ENCODE results near the gene TXNRD3. TPM values are rescaled to one million over a fixed set of nuclear protein-coding genes. Genes with fewer than 3 reads are reported as not detected.

The TXNRD3 gene
- polyA plus RNA-seq, 1 of the 3 experiments (the other 2 are of a cell fraction), result 4.7 TPM

GRCh38 chr3:126684218-126684751 is 29.4 kb upstream of the TXNRD3 start:
- H3K36me3 ChIP-seq (replicated peaks in 1 of 2; ENCODE audit: control insufficient read depth in 1 of 2, insufficient read depth in 2 of 2, low read length in 1 of 2), result no peaks in the 10 kb centered on the region
- H2AFZ ChIP-seq (ENCODE audit: low read depth), result no peak overlapping the region
- H4K20me1 ChIP-seq (ENCODE audit: insufficient read depth), result no peaks in the 10 kb centered on the region
- WGBS (ENCODE audit: low lambda C conversion rate), result 72% methylated on average over 5 of the region's 7 CpGs
- no peaks in the 10 kb centered on the region for H3K27me3 ChIP-seq (ENCODE audit: insufficient read depth)
- ChIA-PET CTCF (interaction anchor here (0.6 to 6.9 kb wide), 8 partner anchors 12 to 860 kb away, joined by 3 to 77 read pairs (median 4); partner anchors contain the start of gene PLXNA1), POLR2A (interaction anchor here (1.2 to 2.2 kb wide), 4 partner anchors 9 to 65 kb away, joined by 3 to 9 read pairs (median 6); partner anchors contain the start of gene CHCHD6)
- no peaks in the 10 kb centered on the region for H3K9me3 ChIP-seq
- H3K4me2 ChIP-seq, result no peak overlapping the region
- no peaks in the 10 kb centered on the region for H3K9me2 ChIP-seq
- H3K27ac ChIP-seq (ENCODE audit: low read depth in 2 of 2, low read length in 1 of 2), result peak overlapping the region in 1 of 2 experiments; percentile 70; a peak in 2 of 4 replicates
- H3K9ac ChIP-seq, result no peak overlapping the region
- peaks cover 14 to 56% of the 10 kb centered on the region in 2 experiments; a peak in 3 of 4 replicates for H3K4me1 ChIP-seq (ENCODE audit: control insufficient read depth in 1 of 2, insufficient read depth in 2 of 2, low read depth in 1 of 2, low read length in 1 of 2)
- TF ChIP-seq TCF12 (IDR thresholded peaks at IDR 0.05) (peak; percentile 53), EZH2phosphoT487 (IDR thresholded peaks at IDR 0.05; ENCODE audit: borderline replicate concordance, low read depth) (no peak), CHD2 (IDR thresholded peaks at IDR 0.05; ENCODE audit: low read length, partially characterized antibody) (peak; percentile 2)
- H3K4me3 ChIP-seq (ENCODE audit: low read depth in 2 of 2, low read length in 1 of 2), result no peak overlapping the region
- DNase-seq, result no peak
- no peaks in the 10 kb centered on the region for H3F3A ChIP-seq (replicated peaks; ENCODE audit: insufficient read depth)
- H3K79me2 ChIP-seq (ENCODE audit: insufficient read depth), result no peaks in the 10 kb centered on the region

- Histone ChIP-seq H3K79me2 (ENCODE audit: insufficient read depth) (no peaks in the 10 kb centered on the region), H3K27me3 (ENCODE audit: insufficient read depth) (no peaks in the 10 kb centered on the region), H3K36me3 (replicated peaks in 1 of 2; ENCODE audit: control insufficient read depth in 1 of 2, insufficient read depth in 2 of 2, low read length in 1 of 2) (no peaks in the 10 kb centered on the region), H3K4me3 (ENCODE audit: low read depth in 2 of 2, low read length in 1 of 2) (no peak overlapping the region), H4K20me1 (ENCODE audit: insufficient read depth) (no peaks in the 10 kb centered on the region), H3F3A (replicated peaks; ENCODE audit: insufficient read depth) (no peaks in the 10 kb centered on the region), H3K27ac (ENCODE audit: low read depth in 2 of 2, low read length in 1 of 2) (peak overlapping the region in 1 of 2 experiments; percentile 70; a peak in 2 of 4 replicates), H2AFZ (ENCODE audit: low read depth) (no peak overlapping the region), H3K4me2 (no peak overlapping the region), H3K9me3 (no peaks in the 10 kb centered on the region), H3K9me2 (no peaks in the 10 kb centered on the region), H3K4me1 (ENCODE audit: control insufficient read depth in 1 of 2, insufficient read depth in 2 of 2, low read depth in 1 of 2, low read length in 1 of 2) (peaks cover 15 to 60% of the 10 kb centered on the region in 2 experiments; a peak in 3 of 4 replicates), H3K9ac (no peak overlapping the region)
- TF ChIP-seq RXRA (IDR thresholded peaks at IDR 0.05; ENCODE audit: borderline replicate concordance, low read depth) (no peak), RAD21 (IDR thresholded peaks at IDR 0.05; ENCODE audit: low read length) (no peak), FOXM1 (IDR thresholded peaks at IDR 0.05; ENCODE audit: low read depth) (no peak), CHD2 (IDR thresholded peaks at IDR 0.05; ENCODE audit: low read length, partially characterized antibody) (no peak), RCOR1 (IDR thresholded peaks at IDR 0.05; ENCODE audit: low read length) (no peak), POLR2AphosphoS5 (IDR thresholded peaks at IDR 0.05; ENCODE audit: low read depth, low read length) (no peak), JUND (IDR thresholded peaks at IDR 0.05) (no peak), EZH2phosphoT487 (IDR thresholded peaks at IDR 0.05; ENCODE audit: borderline replicate concordance, low read depth) (no peak), SMC3 (IDR thresholded peaks at IDR 0.05; ENCODE audit: low read depth, low read length) (no peak), NFIC (IDR thresholded peaks at IDR 0.05; ENCODE audit: borderline replicate concordance) (no peak), RFX5 (IDR thresholded peaks at IDR 0.05; ENCODE audit: low read length) (no peak), GABPA (IDR thresholded peaks at IDR 0.05; ENCODE audit: low read depth) (no peak), EP300 (IDR thresholded peaks at IDR 0.05; ENCODE audit: borderline replicate concordance in 1 of 2, low read depth in 1 of 2, low read length in 1 of 2) (no peak), TCF12 (IDR thresholded peaks at IDR 0.05) (no peak), TAF1 (IDR thresholded peaks at IDR 0.05; ENCODE audit: borderline replicate concordance, low read depth, low read length) (no peak), NRF1 (IDR thresholded peaks at IDR 0.05; ENCODE audit: low read depth, low read length) (no peak)
- TF ChIP-seq, protein P1, sequence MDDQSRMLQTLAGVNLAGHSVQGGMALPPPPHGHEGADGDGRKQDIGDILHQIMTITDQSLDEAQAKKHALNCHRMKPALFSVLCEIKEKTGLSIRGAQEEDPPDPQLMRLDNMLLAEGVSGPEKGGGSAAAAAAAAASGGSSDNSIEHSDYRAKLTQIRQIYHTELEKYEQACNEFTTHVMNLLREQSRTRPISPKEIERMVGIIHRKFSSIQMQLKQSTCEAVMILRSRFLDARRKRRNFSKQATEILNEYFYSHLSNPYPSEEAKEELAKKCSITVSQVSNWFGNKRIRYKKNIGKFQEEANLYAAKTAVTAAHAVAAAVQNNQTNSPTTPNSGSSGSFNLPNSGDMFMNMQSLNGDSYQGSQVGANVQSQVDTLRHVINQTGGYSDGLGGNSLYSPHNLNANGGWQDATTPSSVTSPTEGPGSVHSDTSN (IDR thresholded peaks at IDR 0.05), result no peak
- POLR2A ChIA-PET, result interaction anchor here (0.7 to 2.2 kb wide), 8 partner anchors 10 to 864 kb away, joined by 3 to 9 read pairs (median 3); partner anchors contain the start of gene CHCHD6
- DNase-seq, result no peak
- WGBS (ENCODE audit: low lambda C conversion rate), result 89% methylated on average over 5 of the region's 5 CpGs
- CTCF ChIA-PET, result interaction anchor here (0.7 to 6.9 kb wide), 8 partner anchors 13 to 865 kb away, joined by 3 to 77 read pairs (median 5); partner anchors contain the start of gene PLXNA1
These were observed 28.1 kb upstream of the TXNRD3 start for GRCh38 chr3:126683069-126683468.
